H1 (cell line): ENCODE data around the gene KANSL1. TPM values are rescaled to one million over a fixed set of nuclear protein-coding genes. Genes with fewer than 3 reads are reported as not detected.

Experiments used
- CTCF ChIA-PET: fragments of 300-600 bp; sonication (Branson Sonifier 250); formaldehyde crosslinking; loops from one replicate; lab custom pipeline; 2021; ENCODE audit not compliant: partially characterized antibody; lab: Charles Lee
- POLR2A ChIA-PET: fragments of 300-600 bp; sonication (Branson Sonifier 250); formaldehyde crosslinking; loops from one replicate; lab custom pipeline; 2021; ENCODE audit warnings: inconsistent platforms; ENCODE audit not compliant: partially characterized antibody; lab: Charles Lee
- DNase-seq, 2 experiments: peaks; one replicate each; pipeline versions ENCODE4 v3.0.0 to v3.0.0-alpha.2; 2010 to 2022; ENCODE audit warnings: low spot score in 2 of 2, low read depth in 1 of 2, mixed read lengths in 1 of 2
- FAIRE-seq: peaks from 2 replicates; lab custom pipeline; 2011; peaks lifted over from hg19 to GRCh38; lab: Jason Lieb, UNC
- H2AFZ ChIP-seq: 2 replicates; pipeline ENCODE4 v1.8.1; 2012; ENCODE audit warnings: low read length, inconsistent platforms
- H2AK5ac ChIP-seq: 2 replicates; pipeline ENCODE4 v1.6.1; 2013; ENCODE audit warnings: low read depth, low read length
- H2BK120ac ChIP-seq: replicated peaks from 2 replicates; pipeline ENCODE3; 2013; ENCODE audit warnings: low read depth, low read length, inconsistent platforms
- H2BK12ac ChIP-seq: 2 replicates; pipeline ENCODE4 v1.6.1; 2013; ENCODE audit warnings: low read depth, low read length
- H2BK15ac ChIP-seq: 2 replicates; pipeline ENCODE4 v1.6.1; 2013; ENCODE audit warnings: low read length
- H2BK20ac ChIP-seq: 2 replicates; pipeline ENCODE4 v1.6.1; 2013; ENCODE audit warnings: low read length
- H2BK5ac ChIP-seq: 2 replicates; pipeline ENCODE4 v1.6.1; 2013; ENCODE audit warnings: low read depth, low read length
- H3K14ac ChIP-seq: 2 replicates; pipeline ENCODE4 v1.6.1; 2013; ENCODE audit warnings: inconsistent platforms; ENCODE audit not compliant: insufficient read length
- H3K18ac ChIP-seq: 2 replicates; pipeline ENCODE4 v1.6.1; 2013; ENCODE audit warnings: low read length; ENCODE audit errors: extremely low read depth
- H3K23ac ChIP-seq: 2 replicates; pipeline ENCODE4 v1.6.1; 2013; ENCODE audit warnings: inconsistent platforms; ENCODE audit not compliant: insufficient read length
- H3K23me2 ChIP-seq: 2 replicates; pipeline ENCODE4 v1.6.1; 2013; ENCODE audit warnings: low read depth, low read length
- H3K27ac ChIP-seq: 2 replicates; pipeline ENCODE4 v1.6.1; 2011; ENCODE audit warnings: low read depth, low read length, inconsistent platforms
- H3K27me3 ChIP-seq, 4 experiments: replicated peaks in 1 of 4; 1 replicate in 1 of 4; 2 replicates in 3 of 4; pipeline versions ENCODE4 v1.6.1 to v1.8.1; 2011 to 2013; ENCODE audit warnings: low read length in 3 of 4, mild to moderate bottlenecking in 3 of 4, inconsistent platforms in 2 of 4, mixed read lengths in 2 of 4, moderate library complexity in 1 of 4; ENCODE audit not compliant: control insufficient read depth in 3 of 4, insufficient read depth in 3 of 4; ENCODE audit errors: extremely low read depth in 1 of 4
- H3K36me3 ChIP-seq, 4 experiments: 2 replicates each; pipeline versions ENCODE4 v1.6.1 to v1.8.1; 2011 to 2013; ENCODE audit warnings: mild to moderate bottlenecking in 4 of 4, low read length in 3 of 4, moderate library complexity in 2 of 4, control low read depth in 1 of 4, inconsistent platforms in 1 of 4; ENCODE audit not compliant: insufficient read depth in 4 of 4, control insufficient read depth in 2 of 4
- H3K4ac ChIP-seq: replicated peaks from 2 replicates; pipeline ENCODE3; 2013; ENCODE audit warnings: low read length, low read depth, mixed read lengths, inconsistent platforms; ENCODE audit not compliant: insufficient read length
- H3K4me1 ChIP-seq, 4 experiments: replicated peaks in 1 of 4; 1 replicate in 1 of 4; 2 replicates in 3 of 4; pipeline versions ENCODE4 v1.6.1 to v1.8.1; 2011 to 2013; ENCODE audit warnings: low read length in 3 of 4, inconsistent platforms in 2 of 4, mixed read lengths in 1 of 4; ENCODE audit not compliant: insufficient read depth in 4 of 4, control insufficient read depth in 3 of 4
- H3K4me2 ChIP-seq, 2 experiments: 2 replicates each; pipeline versions ENCODE4 v1.6.1 to v1.8.1; 2011 to 2013; ENCODE audit warnings: low read depth in 2 of 2, low read length in 2 of 2, control low read depth in 1 of 2, inconsistent platforms in 1 of 2, mild to moderate bottlenecking in 1 of 2; ENCODE audit not compliant: insufficient read depth in 1 of 2
- H3K4me3 ChIP-seq, 4 experiments: fragments of 200-600, 300-600 bp in 1 of 4; sonication (generic), shearing (Covaris generic), sonication (Bioruptor Twin) in 1 of 4; 2 replicates each; pipeline versions ENCODE4 v1.5.1 to v1.8.1; 2011 to 2016; ENCODE audit warnings: low read length in 4 of 4, low read depth in 3 of 4, control low read depth in 2 of 4, inconsistent platforms in 2 of 4, mild to moderate bottlenecking in 2 of 4, mixed read lengths in 1 of 4, moderate library complexity in 1 of 4; ENCODE audit not compliant: insufficient read depth in 2 of 4; ENCODE audit errors: extremely low read depth in 1 of 4
- H3K56ac ChIP-seq: replicated peaks from 2 replicates; pipeline ENCODE3; 2013; ENCODE audit warnings: low read depth, mild to moderate bottlenecking, mixed read lengths, low read length, inconsistent platforms; ENCODE audit not compliant: insufficient read length
- H3K79me1 ChIP-seq: 2 replicates; pipeline ENCODE4 v1.6.1; 2013; ENCODE audit warnings: low read depth, low read length, control low read depth
- H3K79me2 ChIP-seq, 2 experiments: 2 replicates each; pipeline versions ENCODE4 v1.6.1 to v1.8.1; 2012 to 2013; ENCODE audit warnings: low read length in 2 of 2, mild to moderate bottlenecking in 2 of 2, inconsistent platforms in 1 of 2; ENCODE audit not compliant: insufficient read depth in 2 of 2, control insufficient read depth in 1 of 2
- H3K9ac ChIP-seq, 4 experiments: replicated peaks in 1 of 4; 1 replicate in 1 of 4; 2 replicates in 3 of 4; pipeline versions ENCODE4 v1.6.1 to v1.8.1; 2011 to 2013; ENCODE audit warnings: low read depth in 3 of 4, low read length in 3 of 4, control low read depth in 2 of 4, mild to moderate bottlenecking in 2 of 4, moderate library complexity in 2 of 4, inconsistent platforms in 1 of 4; ENCODE audit errors: extremely low read depth in 1 of 4
- H3K9me3 ChIP-seq, 2 experiments: 2 replicates each; pipeline versions ENCODE4 v1.6.1 to v1.8.1; 2012 to 2013; ENCODE audit warnings: mild to moderate bottlenecking in 2 of 2, moderate library complexity in 2 of 2, control low read depth in 1 of 2, inconsistent platforms in 1 of 2, low read depth in 1 of 2, low read length in 1 of 2, mixed read lengths in 1 of 2; ENCODE audit not compliant: insufficient read depth in 2 of 2
- H4K20me1 ChIP-seq, 2 experiments: replicated peaks in 1 of 2; 2 replicates each; pipeline versions ENCODE3 to v1.8.1; 2011 to 2013; ENCODE audit warnings: inconsistent platforms in 2 of 2, low read length in 2 of 2, mild to moderate bottlenecking in 1 of 2; ENCODE audit not compliant: insufficient read depth in 2 of 2, control insufficient read depth in 1 of 2
- H4K5ac ChIP-seq: 2 replicates; pipeline ENCODE4 v1.6.1; 2013; ENCODE audit warnings: low read length, low read depth, mixed read lengths, inconsistent platforms; ENCODE audit not compliant: insufficient read length
- H4K8ac ChIP-seq: 2 replicates; pipeline ENCODE4 v1.8.0; 2013; ENCODE audit warnings: mild to moderate bottlenecking, moderate library complexity, low read length, inconsistent platforms; ENCODE audit not compliant: insufficient read depth; ENCODE audit errors: extremely low read depth
- H4K91ac ChIP-seq: replicated peaks from 2 replicates; pipeline ENCODE3; 2013; ENCODE audit warnings: low read length, mixed read lengths, inconsistent platforms; ENCODE audit not compliant: insufficient read length
- CTCF ChIP-seq, 3 experiments: IDR thresholded peaks; 1 replicate in 2 of 3; 2 replicates in 1 of 3; pipeline versions ENCODE4 v1.5.1 to v1.6.1; 2011; ENCODE audit warnings: low read length in 3 of 3, mild to moderate bottlenecking in 3 of 3, inconsistent platforms in 2 of 3, low read depth in 1 of 3, moderate library complexity in 1 of 3; ENCODE audit not compliant: insufficient read depth in 1 of 3; ENCODE audit errors: control extremely low read depth in 1 of 3
- EP300 ChIP-seq, 2 experiments: IDR thresholded peaks; 1 replicate in 1 of 2; 2 replicates in 1 of 2; pipeline ENCODE4 v1.6.1; 2011 to 2012; ENCODE audit warnings: low read depth in 2 of 2, low read length in 2 of 2, mild to moderate bottlenecking in 2 of 2, borderline replicate concordance in 1 of 2, inconsistent platforms in 1 of 2, moderate library complexity in 1 of 2
- EZH2 ChIP-seq: fragments of 200-600 bp; sonication (generic); IDR thresholded peaks from 2 replicates; pipeline ENCODE4 v1.7.1; 2012; ENCODE audit warnings: low read depth, mild to moderate bottlenecking, moderate library complexity, low read length, inconsistent platforms; ENCODE audit not compliant: severe bottlenecking
- GABPA ChIP-seq: IDR thresholded peaks from 2 replicates; pipeline ENCODE4 v1.6.1; 2011; ENCODE audit warnings: mild to moderate bottlenecking, low read length, moderate library complexity, borderline replicate concordance; ENCODE audit not compliant: insufficient read depth
- MAFK ChIP-seq: IDR thresholded peaks from 2 replicates; pipeline ENCODE4 v1.6.1; 2012; ENCODE audit warnings: low read depth, mild to moderate bottlenecking, improper control_type of control experiment, low read length
- PHF8 ChIP-seq: fragments of 200-600 bp; sonication (generic); conservative IDR thresholded peaks from 2 replicates; pipeline ENCODE4 v1.7.1; 2012; ENCODE audit warnings: low read depth, mild to moderate bottlenecking, inconsistent platforms, low read length, moderate library complexity
- RXRA ChIP-seq: IDR thresholded peaks from 2 replicates; pipeline ENCODE4 v1.6.1; 2011; ENCODE audit warnings: low read depth, mild to moderate bottlenecking, low read length, moderate library complexity; ENCODE audit not compliant: insufficient read depth
- SAP30 ChIP-seq: fragments of 300-600 bp; sonication (generic); IDR thresholded peaks from 2 replicates; pipeline ENCODE4 v1.7.1; 2012; ENCODE audit warnings: low read length, moderate library complexity, mild to moderate bottlenecking, inconsistent platforms; ENCODE audit not compliant: insufficient read depth, insufficient replicate concordance
- SIRT6 ChIP-seq: IDR thresholded peaks from one replicate; pipeline ENCODE4 v1.7.1; 2012; ENCODE audit warnings: low read length, inconsistent platforms
- WGBS, 2 experiments: shearing (Covaris generic) in 1 of 2; methylation state at CpG; one replicate each; pipeline versions ENCODE4 v1.1.6 to v1.1.7; 2013 to 2015; ENCODE audit warnings: low lambda C conversion rate in 2 of 2, mixed read lengths in 2 of 2, inconsistent platforms in 1 of 2, low coverage in 1 of 2, missing lambda C conversion rate in 1 of 2; ENCODE audit not compliant: insufficient replicate concordance in 2 of 2, insufficient coverage in 1 of 2, insufficient read length in 1 of 2; ENCODE audit errors: extremely low coverage in 1 of 2, missing lambda C conversion rate in 1 of 2; 5-methylcytosine and 5-hydroxymethylcytosine counted together
- polyA plus RNA-seq, 7 experiments: library from polyadenylated mRNA; depleted of rRNA in 3 of 7; stranded (reverse) in 5 of 7; unstranded in 2 of 7; fragments of >200 nt in 5 of 7; fragments of 200-250 nt in 2 of 7; gene quantifications; 1 replicate in 5 of 7; 2 replicates in 1 of 7; 4 replicates in 1 of 7; pipeline versions ENCODE4 v1.2.1 to v1.2.3, GENCODE V29; 2011 to 2013; ENCODE audit warnings: missing spikeins in 2 of 7, mixed read lengths in 2 of 7
- total RNA-seq: library from RNA; stranded (reverse); fragmentation: NEBNext Ultra II Directional; extraction: Animal tissue kit (Norgen Biotek cat#: 25700); gene quantifications from 2 replicates; pipeline ENCODE4 v1.2.1, GENCODE V29; 2021

KANSL1 gene
- total and polyA plus RNA-seq, 2 of the 8 experiments (the other 6 are each of a cell fraction or from before 2014, with no cell fraction given), result 34.0 to 128 TPM

GRCh38 chr17:46059486-46059885, 133.7 kb downstream of the KANSL1 start:
- H3K4me1 ChIP-seq, result peaks cover 0 to 6% (median 3%) of the 10 kb centered on the region in 4 experiments; a peak in 4 of 7 replicates
- no peak overlapping the region for H2BK5ac ChIP-seq
- H3K56ac ChIP-seq, result no peak overlapping the region
- H4K8ac ChIP-seq, result no peak overlapping the region
- H3K18ac ChIP-seq, result no peak overlapping the region
- no peaks in the 10 kb centered on the region; the same call in 1 of the 2 replicates for H3K23me2 ChIP-seq
- H3K4ac ChIP-seq, result no peak overlapping the region
- H3K9me3 ChIP-seq, result no peaks in the 10 kb centered on the region
- ChIA-PET POLR2A (interaction anchor here (0.7 kb wide), 1 partner anchor 56 kb away, joined by 3 read pairs; no protein-coding TSS in a partner anchor), CTCF (interaction anchor here (1.2 to 5.1 kb wide), 6 partner anchors 14 to 153 kb away, joined by 3 to 56 read pairs (median 4); no protein-coding TSS in a partner anchor)
- no peaks in the 10 kb centered on the region for H3K27me3 ChIP-seq
- H3K23ac ChIP-seq, result no peak overlapping the region
- H2BK12ac ChIP-seq, result no peak overlapping the region
- H2BK120ac ChIP-seq, result no peak overlapping the region
- H3K36me3 ChIP-seq, result peaks cover 0 to 15% (median 2%) of the 10 kb centered on the region in 4 experiments; a peak in 4 of 8 replicates
- FAIRE-seq (no peak), DNase-seq (no peak)
- no peak overlapping the region for H3K4me2 ChIP-seq
- H2AK5ac ChIP-seq, result no peak overlapping the region
- WGBS, 2 experiments, result 100% methylated on average over 2 of the region's 6 CpGs; no CpG with 5 or more reads in 1 of the 2 experiments
- peaks cover 2% of the 10 kb centered on the region in 2 experiments for H4K20me1 ChIP-seq
- no peak overlapping the region for H3K9ac ChIP-seq
- no peak overlapping the region for H4K91ac ChIP-seq
- H3K14ac ChIP-seq, result no peak overlapping the region
- H4K5ac ChIP-seq, result no peak overlapping the region
- H3K4me3 ChIP-seq, result no peak overlapping the region
- no peaks in the 10 kb centered on the region; the same call in 1 of the 2 replicates for H3K79me1 ChIP-seq
- no peak overlapping the region for H2BK15ac ChIP-seq
- no peak overlapping the region for H2AFZ ChIP-seq
- H3K79me2 ChIP-seq, result peaks cover 0 to 65% of the 10 kb centered on the region in 2 experiments; a peak in 3 of 4 replicates
- H2BK20ac ChIP-seq, result no peak overlapping the region
- H3K27ac ChIP-seq, result no peak overlapping the region
- TF ChIP-seq CTCF (IDR thresholded peaks at IDR 0.05; ENCODE audit: control extremely low read depth in 1 of 3, insufficient read depth in 1 of 3, low read depth in 1 of 3, low read length in 3 of 3) (no peak), EZH2 (no peak), MAFK (no peak), RXRA (no peak), SIRT6 (no peak), EP300 (IDR thresholded peaks at IDR 0.05; ENCODE audit: borderline replicate concordance in 1 of 2, low read depth in 2 of 2, low read length in 2 of 2) (no peak), SAP30 (no peak), PHF8 (no peak), GABPA (no peak)
